ENCODE measurements around the gene PYGM. TPM values are rescaled to one million over a fixed set of nuclear protein-coding genes. Genes with fewer than 3 reads are reported as not detected.

PYGM gene
- total and polyA plus RNA-seq, 2 of the 13 experiments (the other 11 are each of a cell fraction or from before 2014, with no cell fraction given) = 0.11 to 0.12 TPM

GRCh38 chr11:64715756-64716472 lies 43.9 kb downstream of the PYGM start:
- Histone ChIP-seq H3K4me1 (ENCODE audit: insufficient read depth, low read length) (peaks cover 3% of the 10 kb centered on the region; the same call in 1 of the 2 replicates), H3K9me3 (ENCODE audit: low read length) (no peaks in the 10 kb centered on the region), H3K36me3 (replicated peaks in 1 of 2; ENCODE audit: control insufficient read depth in 1 of 2, insufficient read depth in 2 of 2, low read length in 2 of 2) (no peaks in the 10 kb centered on the region), H3K27me3 (ENCODE audit: control insufficient read depth in 1 of 2, insufficient read depth in 2 of 2, low read length in 2 of 2) (peaks cover 6 to 71% of the 10 kb centered on the region in 2 experiments; a peak in 4 of 5 replicates), H3K27ac (ENCODE audit: extremely low read length, insufficient read depth, low read length) (no peak overlapping the region), H3K79me2 (ENCODE audit: insufficient read depth, low read length) (no peaks in the 10 kb centered on the region), H4K20me1 (ENCODE audit: insufficient read depth, low read length) (no peaks in the 10 kb centered on the region), H3K9ac (ENCODE audit: insufficient read depth, low read depth, low read length) (no peak overlapping the region), H2AFZ (ENCODE audit: low read length) (no peak overlapping the region), H3K4me2 (ENCODE audit: low read depth, low read length) (no peak overlapping the region), H3K4me3 (replicated peaks in 1 of 3; ENCODE audit: insufficient read depth in 1 of 3, low read depth in 2 of 3, low read length in 3 of 3) (no peak overlapping the region)
- no peak for TF ChIP-seq SMARCE1 (IDR thresholded peaks at IDR 0.05; ENCODE audit: borderline replicate concordance)
- TF ChIP-seq PRPF4 (IDR thresholded peaks at IDR 0.05; ENCODE audit: low read depth, low read length, poor library complexity, severe bottlenecking) = no peak
- BruUV-seq (replicated peaks) = no TSS peak
- DNase-seq (ENCODE audit: low spot score) (no peak), FAIRE-seq (no peak), ATAC-seq (no peak)
- in situ Hi-C loops (cut with HindIII; ENCODE audit: extremely low pct_ligation_motif_present, low pct_unique_long_range_greater_than_20kb) (no loop called here), intact Hi-C loops (cut with micrococcal nuclease; ENCODE audit: unreplicated experiment) (no loop called here)
- CTCF ChIA-PET (ENCODE audit: low intra/inter-chr PET ratio, low total read pairs) = no interaction called here
- 35% methylated on average over 10 of the region's 13 CpGs for WGBS (ENCODE audit: low lambda C conversion rate)
- POLR2A ChIA-PET = no interaction called here

- Histone ChIP-seq H3K9me3 (ENCODE audit: low read length) (no peaks in the 10 kb centered on the region), H4K20me1 (ENCODE audit: insufficient read depth, low read length) (no peaks in the 10 kb centered on the region), H3K4me2 (ENCODE audit: low read depth, low read length) (no peak overlapping the region), H2AFZ (ENCODE audit: low read length) (no peak overlapping the region), H3K79me2 (ENCODE audit: insufficient read depth, low read length) (no peaks in the 10 kb centered on the region), H3K27me3 (ENCODE audit: control insufficient read depth in 1 of 2, insufficient read depth in 2 of 2, low read length in 2 of 2) (peaks cover 7 to 79% of the 10 kb centered on the region in 2 experiments; a peak in 4 of 5 replicates), H3K36me3 (replicated peaks in 1 of 2; ENCODE audit: control insufficient read depth in 1 of 2, insufficient read depth in 2 of 2, low read length in 2 of 2) (no peaks in the 10 kb centered on the region), H3K9ac (ENCODE audit: insufficient read depth, low read depth, low read length) (no peak overlapping the region), H3K27ac (ENCODE audit: extremely low read length, insufficient read depth, low read length) (no peak overlapping the region), H3K4me3 (replicated peaks in 1 of 3; ENCODE audit: insufficient read depth in 1 of 3, low read depth in 2 of 3, low read length in 3 of 3) (no peak overlapping the region), H3K4me1 (ENCODE audit: insufficient read depth, low read length) (peaks cover 5% of the 10 kb centered on the region; the same call in 1 of the 2 replicates)
- BruUV-seq (replicated peaks) = no TSS peak
- no peak for TF ChIP-seq SOX6 (IDR thresholded peaks at IDR 0.05)
- no peak for TF ChIP-seq SOX6 (CRISPR knock-in tag; IDR thresholded peaks at IDR 0.05)
- TF ChIP-seq RXRA (CRISPR knock-in tag; IDR thresholded peaks at IDR 0.05) = no peak
- no peak for TF ChIP-seq PRPF4 (IDR thresholded peaks at IDR 0.05; ENCODE audit: low read depth, low read length, poor library complexity, severe bottlenecking)
- TF ChIP-seq CTCF (CRISPR knock-in tag; IDR thresholded peaks at IDR 0.05) = no peak
- intact Hi-C loops (cut with micrococcal nuclease; ENCODE audit: unreplicated experiment) (no loop called here), in situ Hi-C loops (cut with HindIII; ENCODE audit: extremely low pct_ligation_motif_present, low pct_unique_long_range_greater_than_20kb) (no loop called here)
- FAIRE-seq = no peak
- WGBS (ENCODE audit: low lambda C conversion rate) = 2% methylated on average over 5 of the region's 5 CpGs
- ATAC-seq = no peak
- ChIA-PET POLR2A (no interaction called here), CTCF (ENCODE audit: low intra/inter-chr PET ratio, low total read pairs) (no interaction called here)
- DNase-seq (ENCODE audit: low spot score) = no peak
Measured at GRCh38 chr11:64715110-64715509, 44.7 kb downstream of the PYGM start.

All from HepG2 (cell line).